ENCODE data around the gene PCED1A. TPM values are rescaled to one million over a fixed set of nuclear protein-coding genes. Genes with fewer than 3 reads are reported as not detected.
"Not testable (repeated sequence)": the region's sequence is repeated elsewhere in the genome, so short reads cannot be mapped to it uniquely, and the experiment has no call there.

Gene PCED1A
- total and polyA plus RNA-seq, 9 donors: 6.0 to 58.0 (median 39.1) TPM

DNA sequence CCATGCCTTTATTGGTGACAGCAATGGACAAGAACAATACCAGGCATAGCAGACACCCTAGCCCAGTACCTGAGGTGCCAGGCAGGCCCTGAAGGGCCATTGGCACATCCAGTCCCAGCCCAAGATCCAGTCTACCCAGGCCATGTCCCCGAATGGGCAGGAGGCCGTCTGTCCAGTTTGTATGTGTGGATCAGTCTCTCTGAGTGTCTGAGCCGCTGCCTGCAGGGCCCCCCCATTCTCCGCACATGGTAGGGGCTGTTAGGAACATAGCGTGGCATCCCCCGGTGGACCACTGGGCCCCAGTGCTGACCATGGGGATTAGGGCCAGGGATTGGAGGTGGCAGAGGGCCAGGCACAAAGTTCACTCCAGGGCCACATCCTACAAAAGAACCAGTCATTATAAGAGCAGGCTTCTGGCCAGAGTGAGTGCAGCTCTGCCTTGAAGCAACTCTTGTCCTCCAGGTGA, 5.1 kb downstream of the PCED1A start:
- no peaks in the 10 kb centered on the region for H3K36me3 ChIP-seq
- WGBS, 3 donors: 86 to 94% (median 93%) methylated on average over 6 of the region's 6 CpGs

DNA sequence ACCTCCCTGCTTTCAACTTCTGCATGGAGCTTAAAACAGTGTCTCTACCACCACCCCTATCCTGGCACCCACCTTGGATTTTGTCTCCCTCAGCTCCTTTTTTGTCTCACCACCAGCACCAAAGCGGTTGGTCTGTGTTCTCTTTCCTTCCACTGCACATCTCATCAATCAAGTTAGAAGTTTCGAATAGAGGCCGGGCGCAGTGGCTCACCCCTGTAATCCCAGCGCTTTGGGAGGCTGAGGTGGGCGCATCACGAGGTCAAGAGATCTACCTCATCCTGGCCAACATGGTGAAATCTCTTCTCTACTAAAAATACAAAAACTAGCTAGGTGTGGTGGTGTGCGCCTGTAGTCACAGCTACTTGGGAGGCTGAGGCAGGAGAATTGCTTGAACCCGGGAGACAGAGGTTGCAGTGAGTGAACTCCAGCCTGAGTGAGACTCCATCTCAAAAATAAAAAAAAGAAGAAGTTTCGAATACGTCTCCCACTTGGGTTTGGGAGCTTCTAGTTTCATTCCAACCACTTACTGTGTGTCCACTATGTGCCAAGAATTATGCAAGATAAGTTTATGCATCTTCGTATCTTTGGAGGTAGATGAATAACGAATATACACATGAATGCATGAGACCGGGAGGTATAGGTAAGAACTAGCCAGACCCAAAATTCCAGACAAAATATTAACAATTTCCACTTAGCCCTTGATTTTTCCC, 5.9 kb downstream of the PCED1A start:
- no peaks in the 10 kb centered on the region for H3K4me1 ChIP-seq (ENCODE audit: insufficient read depth)
- no peaks in the 10 kb centered on the region for H3K9me3 ChIP-seq
- H3K4me3 ChIP-seq: no peak overlapping the region
- no peak for DNase-seq
- no peak overlapping the region for H3K27ac ChIP-seq
- intact Hi-C loops (cut with DNase I): no loop called here
- no peak for TF ChIP-seq POLR2A (IDR thresholded peaks at IDR 0.05)
- TF ChIP-seq, protein P1, sequence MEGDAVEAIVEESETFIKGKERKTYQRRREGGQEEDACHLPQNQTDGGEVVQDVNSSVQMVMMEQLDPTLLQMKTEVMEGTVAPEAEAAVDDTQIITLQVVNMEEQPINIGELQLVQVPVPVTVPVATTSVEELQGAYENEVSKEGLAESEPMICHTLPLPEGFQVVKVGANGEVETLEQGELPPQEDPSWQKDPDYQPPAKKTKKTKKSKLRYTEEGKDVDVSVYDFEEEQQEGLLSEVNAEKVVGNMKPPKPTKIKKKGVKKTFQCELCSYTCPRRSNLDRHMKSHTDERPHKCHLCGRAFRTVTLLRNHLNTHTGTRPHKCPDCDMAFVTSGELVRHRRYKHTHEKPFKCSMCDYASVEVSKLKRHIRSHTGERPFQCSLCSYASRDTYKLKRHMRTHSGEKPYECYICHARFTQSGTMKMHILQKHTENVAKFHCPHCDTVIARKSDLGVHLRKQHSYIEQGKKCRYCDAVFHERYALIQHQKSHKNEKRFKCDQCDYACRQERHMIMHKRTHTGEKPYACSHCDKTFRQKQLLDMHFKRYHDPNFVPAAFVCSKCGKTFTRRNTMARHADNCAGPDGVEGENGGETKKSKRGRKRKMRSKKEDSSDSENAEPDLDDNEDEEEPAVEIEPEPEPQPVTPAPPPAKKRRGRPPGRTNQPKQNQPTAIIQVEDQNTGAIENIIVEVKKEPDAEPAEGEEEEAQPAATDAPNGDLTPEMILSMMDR (IDR thresholded peaks at IDR 0.05): no peak
- no peak for TF ChIP-seq EP300 (IDR thresholded peaks at IDR 0.05)
- 95 to 96% (median 96%) methylated on average over 14 of the region's 14 CpGs for WGBS, 3 donors
- no peaks in the 10 kb centered on the region for H3K36me3 ChIP-seq
- H3K27me3 ChIP-seq: no peaks in the 10 kb centered on the region

More for the DNA sequence above, 5.1 kb downstream of the PCED1A start:
- TF ChIP-seq POLR2A (IDR thresholded peaks at IDR 0.05) (no peak), EP300 (IDR thresholded peaks at IDR 0.05) (no peak)
- TF ChIP-seq, protein P1 (IDR thresholded peaks at IDR 0.05): no peak
- DNase-seq: no peak
- H3K27ac ChIP-seq: no peak overlapping the region
- intact Hi-C loops (cut with DNase I): no loop called here
- no peaks in the 10 kb centered on the region for H3K9me3 ChIP-seq
- no peaks in the 10 kb centered on the region for H3K27me3 ChIP-seq
- H3K4me1 ChIP-seq (ENCODE audit: insufficient read depth): peaks cover 4% of the 10 kb centered on the region
- no peak overlapping the region for H3K4me3 ChIP-seq

DNA sequence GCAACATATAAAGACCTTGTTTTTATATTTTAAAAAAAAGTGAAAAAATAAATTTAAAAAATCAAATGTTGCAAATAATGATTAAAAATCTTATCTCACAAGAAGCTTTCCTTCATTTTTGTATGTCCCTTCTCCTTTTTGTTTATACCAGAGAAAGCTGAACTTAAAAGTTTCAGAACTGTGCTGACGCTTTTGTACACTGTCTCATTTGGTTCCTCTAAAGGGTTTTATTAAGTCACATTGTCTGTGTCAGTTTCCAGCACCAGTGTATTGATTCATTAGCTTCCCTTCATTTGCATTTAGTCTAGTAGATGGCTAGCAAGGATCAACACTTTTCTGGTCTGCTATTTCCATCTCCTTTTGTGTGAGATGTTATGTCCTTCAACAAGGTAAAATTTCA, 6.7 kb downstream of the PCED1A start:
- H3K36me3 ChIP-seq: no peaks in the 10 kb centered on the region
- no peak overlapping the region for H3K27ac ChIP-seq
- intact Hi-C loops (cut with DNase I): no loop called here
- no peak overlapping the region for H3K4me3 ChIP-seq
- H3K9me3 ChIP-seq: no peaks in the 10 kb centered on the region
- no peaks in the 10 kb centered on the region for H3K27me3 ChIP-seq
- 52 to 67% (median 64%) methylated on average over 1 of the region's 1 CpG for WGBS, 3 donors
- no peaks in the 10 kb centered on the region for H3K4me1 ChIP-seq (ENCODE audit: insufficient read depth)
- no peak for DNase-seq
- no peak for TF ChIP-seq POLR2A (IDR thresholded peaks at IDR 0.05)
- no peak for TF ChIP-seq EP300 (IDR thresholded peaks at IDR 0.05)
- TF ChIP-seq, protein P1 (IDR thresholded peaks at IDR 0.05): no peak

DNA sequence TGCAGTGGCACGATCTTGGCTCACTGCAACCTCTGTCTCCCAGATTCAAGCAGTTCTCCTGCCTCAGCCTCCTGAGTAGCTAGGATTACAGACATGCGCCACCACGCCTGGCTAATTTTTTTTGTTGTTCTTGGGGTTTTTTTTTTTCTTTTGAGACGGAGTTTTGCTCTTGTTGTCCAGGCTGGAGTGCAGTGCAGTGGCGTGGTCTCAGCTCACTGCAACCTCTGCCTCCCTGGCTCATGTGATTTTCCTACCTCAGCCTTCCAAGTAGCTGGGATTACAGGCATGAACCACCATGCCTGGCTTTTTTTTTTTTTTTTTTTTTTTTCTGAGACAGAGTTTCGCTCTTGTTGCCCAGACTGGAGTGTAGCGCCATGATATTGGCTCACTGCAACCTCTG, 9.2 kb downstream of the PCED1A start:
- H3K27me3 ChIP-seq; H3K9me3 ChIP-seq; DNase-seq; H3K4me1 ChIP-seq (ENCODE audit: insufficient read depth); H3K27ac ChIP-seq; intact Hi-C loops (cut with DNase I); H3K36me3 ChIP-seq; H3K4me3 ChIP-seq: not testable (repeated sequence)
- WGBS, 3 donors: 61 to 79% (median 75%) methylated on average over 7 of the region's 7 CpGs

DNA sequence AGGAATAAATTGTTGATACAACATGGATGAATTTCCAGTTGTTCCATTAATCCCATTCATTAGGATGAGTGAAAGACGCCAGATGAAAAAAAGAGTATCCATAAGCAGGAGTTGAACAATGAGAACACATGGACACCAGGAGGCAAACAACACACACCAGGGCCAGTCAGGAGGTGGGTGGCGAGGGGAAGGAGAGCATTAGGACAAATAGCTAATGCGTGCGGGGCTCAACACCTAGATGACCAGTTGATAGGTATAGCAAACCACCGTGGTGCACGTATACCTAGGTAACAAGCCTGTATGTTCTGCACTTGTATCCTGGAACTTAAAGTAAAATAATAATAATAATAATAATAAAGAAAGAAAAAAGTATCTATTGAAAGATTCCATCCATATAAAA, 11.1 kb downstream of the PCED1A start:
- no peak for TF ChIP-seq EP300 (IDR thresholded peaks at IDR 0.05)
- TF ChIP-seq, protein P1 (IDR thresholded peaks at IDR 0.05): no peak
- H3K9me3 ChIP-seq: no peaks in the 10 kb centered on the region
- H3K4me3 ChIP-seq: no peak overlapping the region
- H3K27me3 ChIP-seq: no peaks in the 10 kb centered on the region
- no peak for DNase-seq
- H3K27ac ChIP-seq: no peak overlapping the region
- 77 to 80% (median 78%) methylated on average over 6 of the region's 6 CpGs for WGBS, 3 donors
- no peaks in the 10 kb centered on the region for H3K4me1 ChIP-seq (ENCODE audit: insufficient read depth)
- intact Hi-C loops (cut with DNase I): no loop called here
- H3K36me3 ChIP-seq: no peaks in the 10 kb centered on the region

All from ovary (tissue), 9 donors.